ENCODE results near the gene HELT. TPM values are rescaled to one million over a fixed set of nuclear protein-coding genes. Genes with fewer than 3 reads are reported as not detected.
"Not testable (repeated sequence)": the region's sequence is repeated elsewhere in the genome, so short reads cannot be mapped to it uniquely, and the experiment has no call there.

Gene HELT
- not detected for total RNA-seq

- peak within 1 kb of the TSS; percentile 22 for H3K27ac Mint-ChIP-seq
- no peak for DNase-seq
Observed at GRCh38 chr4:185017964-185018772, at the start of gene HELT. Gene HELT, plus strand, starts transcription at chr4:185018490. Its CDS starts 439 bp downstream, at chr4:185018929.

GRCh38 chr4:184968784-184969201, 49.5 kb upstream of the HELT start:
- DNase-seq (peak; percentile 41), ATAC-seq (peak; percentile 9)
- H3K27me3 Mint-ChIP-seq: peaks cover 8% of the 10 kb centered on the region
- peaks cover 5% of the 10 kb centered on the region for H3K4me1 Mint-ChIP-seq
- H3K9me3 Mint-ChIP-seq (ENCODE audit: low read depth): peaks cover 8% of the 10 kb centered on the region
- no peak overlapping the region for H3K4me3 Mint-ChIP-seq
- CTCF ChIA-PET: no interaction called here
- H3K36me3 Mint-ChIP-seq: peaks cover 10% of the 10 kb centered on the region
- no peak overlapping the region for H3K27ac Mint-ChIP-seq

More at GRCh38 chr4:185017964-185018772, at the start of gene HELT:
- no peak for ATAC-seq
- H3K4me1 Mint-ChIP-seq: peaks cover 27% of the 10 kb centered on the region
- H3K27me3 Mint-ChIP-seq: peaks cover 94% of the 10 kb centered on the region
- no peaks in the 10 kb centered on the region for H3K36me3 Mint-ChIP-seq
- H3K9me3 Mint-ChIP-seq (ENCODE audit: low read depth): no peaks in the 10 kb centered on the region
- H3K4me3 Mint-ChIP-seq: no peak within 1 kb of the TSS
- CTCF ChIA-PET: interaction anchor here (1.0 kb wide), 1 partner anchor 116 kb away, joined by 3 read pairs; no protein-coding TSS in a partner anchor

GRCh38 chr4:184969610-184970009, 48.7 kb upstream of the HELT start:
- Mint-ChIP-seq H3K4me1 (peaks cover 5% of the 10 kb centered on the region), H3K27ac (no peak overlapping the region), H3K27me3 (peaks cover 8% of the 10 kb centered on the region), H3K4me3 (no peak overlapping the region), H3K36me3 (peaks cover 10% of the 10 kb centered on the region), H3K9me3 (ENCODE audit: low read depth) (peaks cover 8% of the 10 kb centered on the region)
- ATAC-seq (no peak), DNase-seq (peak; percentile 34)
- CTCF ChIA-PET: no interaction called here

- peaks cover 16% of the 10 kb centered on the region for H3K27me3 Mint-ChIP-seq
- H3K4me1 Mint-ChIP-seq: no peaks in the 10 kb centered on the region
- H3K27ac Mint-ChIP-seq: no peak overlapping the region
- CTCF ChIA-PET: no interaction called here
- peaks cover 2% of the 10 kb centered on the region for H3K9me3 Mint-ChIP-seq (ENCODE audit: low read depth)
- H3K36me3 Mint-ChIP-seq: no peaks in the 10 kb centered on the region
- H3K4me3 Mint-ChIP-seq: no peak overlapping the region
- ATAC-seq (no peak), DNase-seq (no peak)
Observed at GRCh38 chr4:184972991-184973390, 45.3 kb upstream of the HELT start.

GRCh38 chr4:184976348-184976747, 41.9 kb upstream of the HELT start:
- not testable (repeated sequence) for DNase-seq

GRCh38 chr4:184977747-184978146, 40.5 kb upstream of the HELT start:
- no peak overlapping the region for H3K4me3 Mint-ChIP-seq
- no peak for DNase-seq
- H3K27me3 Mint-ChIP-seq: peaks cover 22% of the 10 kb centered on the region
- ATAC-seq: no peak
- no peaks in the 10 kb centered on the region for H3K9me3 Mint-ChIP-seq (ENCODE audit: low read depth)
- CTCF ChIA-PET: interaction anchor here (1.0 kb wide), 1 partner anchor 9 kb away, joined by 3 read pairs; no protein-coding TSS in a partner anchor
- H3K36me3 Mint-ChIP-seq: no peaks in the 10 kb centered on the region
- no peaks in the 10 kb centered on the region for H3K4me1 Mint-ChIP-seq
- H3K27ac Mint-ChIP-seq: no peak overlapping the region

More at GRCh38 chr4:184976348-184976747, 41.9 kb upstream of the HELT start:
- H3K4me1 Mint-ChIP-seq; H3K4me3 Mint-ChIP-seq; ATAC-seq; H3K36me3 Mint-ChIP-seq; CTCF ChIA-PET; H3K27ac Mint-ChIP-seq; H3K9me3 Mint-ChIP-seq (ENCODE audit: low read depth): not testable (repeated sequence)
- H3K27me3 Mint-ChIP-seq: peaks cover 22% of the 10 kb centered on the region

- Mint-ChIP-seq H3K4me3 (no peak overlapping the region), H3K27ac (no peak overlapping the region), H3K36me3 (no peaks in the 10 kb centered on the region), H3K27me3 (peaks cover 25% of the 10 kb centered on the region), H3K4me1 (no peaks in the 10 kb centered on the region), H3K9me3 (ENCODE audit: low read depth) (no peaks in the 10 kb centered on the region)
- no peak for DNase-seq
- CTCF ChIA-PET: no interaction called here
- no peak for ATAC-seq
Observed at GRCh38 chr4:184978211-184978610, 40.1 kb upstream of the HELT start.

GRCh38 chr4:184979461-184980124, 38.7 kb upstream of the HELT start:
- Mint-ChIP-seq H3K36me3 (no peaks in the 10 kb centered on the region), H3K9me3 (ENCODE audit: low read depth) (no peaks in the 10 kb centered on the region), H3K4me3 (no peak overlapping the region), H3K27ac (no peak overlapping the region), H3K4me1 (no peaks in the 10 kb centered on the region), H3K27me3 (peaks cover 26% of the 10 kb centered on the region)
- CTCF ChIA-PET: no interaction called here
- ATAC-seq: no peak
- DNase-seq: no peak

- no peak for DNase-seq
- H3K27ac Mint-ChIP-seq: no peak overlapping the region
- ATAC-seq: no peak
- no peak overlapping the region for H3K4me3 Mint-ChIP-seq
- H3K4me1 Mint-ChIP-seq: no peaks in the 10 kb centered on the region
- H3K27me3 Mint-ChIP-seq: peaks cover 22% of the 10 kb centered on the region
- no peaks in the 10 kb centered on the region for H3K9me3 Mint-ChIP-seq (ENCODE audit: low read depth)
- H3K36me3 Mint-ChIP-seq: no peaks in the 10 kb centered on the region
- CTCF ChIA-PET: no interaction called here
Observed at GRCh38 chr4:184980261-184980660, 38.0 kb upstream of the HELT start.

GRCh38 chr4:184983672-184984356, 34.5 kb upstream of the HELT start:
- CTCF ChIA-PET: interaction anchor here (1.0 to 2.1 kb wide), 4 partner anchors 149 to 719 kb away, joined by 3 to 11 read pairs (median 4); no protein-coding TSS in a partner anchor
- no peak overlapping the region for H3K27ac Mint-ChIP-seq
- ATAC-seq (peak; percentile 61), DNase-seq (peak; percentile 70)
- no peaks in the 10 kb centered on the region for H3K9me3 Mint-ChIP-seq (ENCODE audit: low read depth)
- no peaks in the 10 kb centered on the region for H3K36me3 Mint-ChIP-seq
- H3K4me1 Mint-ChIP-seq: no peaks in the 10 kb centered on the region
- peaks cover 11% of the 10 kb centered on the region for H3K27me3 Mint-ChIP-seq
- no peak overlapping the region for H3K4me3 Mint-ChIP-seq

- Mint-ChIP-seq H3K27me3 (peaks cover 7% of the 10 kb centered on the region), H3K36me3 (no peaks in the 10 kb centered on the region), H3K4me1 (no peaks in the 10 kb centered on the region), H3K4me3 (no peak overlapping the region), H3K9me3 (ENCODE audit: low read depth) (no peaks in the 10 kb centered on the region), H3K27ac (no peak overlapping the region)
- CTCF ChIA-PET: interaction anchor here (1.0 to 1.1 kb wide), 2 partner anchors 10 to 18 kb away, joined by 3 read pairs; no protein-coding TSS in a partner anchor
- no peak for ATAC-seq
- DNase-seq: no peak
Observed at GRCh38 chr4:184987493-184988031, 30.7 kb upstream of the HELT start.

GRCh38 chr4:184988611-184989010, 29.7 kb upstream of the HELT start:
- no peaks in the 10 kb centered on the region for H3K9me3 Mint-ChIP-seq (ENCODE audit: low read depth)

GRCh38 chr4:184989283-184989682, 29.0 kb upstream of the HELT start:
- H3K27me3 Mint-ChIP-seq; H3K36me3 Mint-ChIP-seq; ATAC-seq; H3K27ac Mint-ChIP-seq; H3K4me1 Mint-ChIP-seq; H3K9me3 Mint-ChIP-seq (ENCODE audit: low read depth); CTCF ChIA-PET; DNase-seq; H3K4me3 Mint-ChIP-seq: not testable (repeated sequence)

More at GRCh38 chr4:184988611-184989010, 29.7 kb upstream of the HELT start:
- no peak overlapping the region for H3K27ac Mint-ChIP-seq
- H3K27me3 Mint-ChIP-seq: peaks cover 4% of the 10 kb centered on the region
- ATAC-seq (no peak), DNase-seq (no peak)
- CTCF ChIA-PET: no interaction called here
- H3K4me1 Mint-ChIP-seq: no peaks in the 10 kb centered on the region
- no peaks in the 10 kb centered on the region for H3K36me3 Mint-ChIP-seq
- H3K4me3 Mint-ChIP-seq: no peak overlapping the region
